K562 (cell line): ENCODE results near the gene ZMYND19. TPM values are rescaled to one million over a fixed set of nuclear protein-coding genes. Genes with fewer than 3 reads are reported as not detected.

Experiments used
- ATAC-seq: fragments of 200-7000 bp; cut with Tn5 transposase; 3 replicates; pipeline ENCODE4 v1.9.1; 2020; ENCODE audit warnings: moderate library complexity
- BruUV-seq: library from RNA; stranded (reverse); fragments of 400-500 nt; replicated peaks from 2 replicates; lab custom pipeline; 2021; lab: Mats Ljungman, UMichigan
- CTCF ChIA-PET: fragments of 300-600 bp; formaldehyde crosslinking; extraction: SDS; loops from one replicate; lab custom pipeline; 2021; ENCODE audit warnings: low intra/inter-chr PET ratio; lab: Yijun Ruan, JAX
- POLR2A ChIA-PET: fragments of 300-600, 350-650 bp; sonication (Branson Sonifier 250); formaldehyde crosslinking; extraction: SDS; loops from one replicate; lab custom pipeline; 2021; ENCODE audit warnings: antibody characterized with exemption, inconsistent platforms; lab: Yijun Ruan, JAX
- DNase-seq, 4 experiments: peaks; one replicate each; pipeline versions ENCODE4 v3.0.0 to v3.0.0-alpha.2; 2011 to 2018; ENCODE audit warnings: low spot score in 3 of 4, mixed read lengths in 3 of 4; ENCODE audit errors: extremely low read depth in 1 of 4
- FAIRE-seq: peaks from 2 replicates; lab custom pipeline; 2011; peaks lifted over from hg19 to GRCh38; lab: Jason Lieb, UNC
- H2AFZ ChIP-seq: 2 replicates; pipeline ENCODE4 v1.6.0; 2011; ENCODE audit warnings: low read depth, low read length, control low read depth, inconsistent platforms
- H3K27ac ChIP-seq: fragments of 200-600 bp; 3 replicates; pipeline ENCODE4 v1.8.0; 2011; ENCODE audit warnings: low read depth, mild to moderate bottlenecking, control low read depth, inconsistent platforms, low read length, moderate library complexity, mixed read lengths; ENCODE audit errors: extremely low read depth
- H3K27me3 ChIP-seq, 2 experiments: fragments of 300-600 bp in 1 of 2; 2 replicates in 1 of 2; 3 replicates in 1 of 2; pipeline versions ENCODE4 v1.6.0 to v1.8.0; 2011; ENCODE audit warnings: inconsistent platforms in 2 of 2, low read length in 2 of 2, mild to moderate bottlenecking in 1 of 2, mixed read lengths in 1 of 2, moderate library complexity in 1 of 2; ENCODE audit not compliant: control insufficient read depth in 2 of 2, insufficient read depth in 2 of 2
- H3K36me3 ChIP-seq: fragments of 300-600 bp; 3 replicates; pipeline ENCODE4 v1.8.0; 2011; ENCODE audit warnings: mild to moderate bottlenecking, low read length, inconsistent platforms; ENCODE audit not compliant: control insufficient read depth, insufficient read depth
- H3K4me1 ChIP-seq, 2 experiments: fragments of 200-600 bp in 1 of 2; replicated peaks in 1 of 2; 2 replicates in 1 of 2; 3 replicates in 1 of 2; pipeline versions ENCODE4 v1.5.1 to v1.8.0; 2011; ENCODE audit warnings: inconsistent platforms in 2 of 2, low read length in 2 of 2, mild to moderate bottlenecking in 1 of 2, mixed read lengths in 1 of 2, moderate library complexity in 1 of 2; ENCODE audit not compliant: control insufficient read depth in 2 of 2, insufficient read depth in 2 of 2
- H3K4me2 ChIP-seq: 2 replicates; pipeline ENCODE4 v1.6.1; 2011; ENCODE audit warnings: low read length, control low read depth, inconsistent platforms, mixed read lengths; ENCODE audit not compliant: insufficient read depth
- H3K4me3 ChIP-seq: fragments of 200-600 bp; sonication (generic), shearing (Covaris generic); 2 replicates; pipeline ENCODE4 v1.5.1; 2016; ENCODE audit warnings: control low read depth, inconsistent platforms
- H3K79me2 ChIP-seq: fragments of 200-600 bp; 3 replicates; pipeline ENCODE4 v1.8.0; 2011; ENCODE audit warnings: low read length, inconsistent platforms; ENCODE audit not compliant: control insufficient read depth, insufficient read depth
- H3K9ac ChIP-seq, 2 experiments: 2 replicates each; pipeline versions ENCODE4 v1.6.0 to v1.6.1; 2011; ENCODE audit warnings: low read depth in 2 of 2, low read length in 2 of 2, control low read depth in 1 of 2, inconsistent platforms in 1 of 2, mild to moderate bottlenecking in 1 of 2, mixed read lengths in 1 of 2; ENCODE audit not compliant: insufficient read depth in 1 of 2
- H3K9me1 ChIP-seq: one replicate; pipeline ENCODE4 v1.6.0; 2011; ENCODE audit warnings: inconsistent platforms, mild to moderate bottlenecking, low read length, moderate library complexity; ENCODE audit not compliant: control insufficient read depth, insufficient read depth
- H3K9me3 ChIP-seq: replicated peaks from 2 replicates; pipeline ENCODE4 v1.5.1; 2011; ENCODE audit warnings: low read depth, low read length, inconsistent platforms; ENCODE audit not compliant: control insufficient read depth, insufficient read depth
- H4K20me1 ChIP-seq: replicated peaks from 2 replicates; pipeline ENCODE4 v1.6.1; 2011; ENCODE audit warnings: low read length, inconsistent platforms, mixed read lengths; ENCODE audit not compliant: control insufficient read depth, insufficient read depth
- ETV6 ChIP-seq, 3 experiments: fragments of 150-350 bp in 1 of 3; sonication (generic) in 1 of 3; formaldehyde crosslinking in 1 of 3; IDR thresholded peaks; 2 replicates each; pipeline versions ENCODE4 v1.6.1 to v1.8.0; 2014 to 2022; ENCODE audit warnings: borderline replicate concordance in 2 of 3, low read depth in 2 of 3, antibody characterized with exemption in 1 of 3, low read length in 1 of 3, mild to moderate bottlenecking in 1 of 3, missing genetic modification reagents in 1 of 3
- HMGN3 ChIP-seq: IDR thresholded peaks from 2 replicates; pipeline ENCODE4 v1.6.1; 2011; ENCODE audit warnings: borderline replicate concordance, low read depth, mild to moderate bottlenecking, mixed read lengths, low read length; ENCODE audit not compliant: insufficient read length; ENCODE audit errors: extremely low read depth
- RBFOX2 ChIP-seq: fragments of 200-400 bp; formaldehyde crosslinking; IDR thresholded peaks from 2 replicates; pipeline ENCODE4 v1.6.1; 2017; ENCODE audit warnings: low read depth, mild to moderate bottlenecking, low read length, moderate library complexity
- RBM22 ChIP-seq: fragments of 200-400 bp; formaldehyde crosslinking; IDR thresholded peaks from 2 replicates; pipeline ENCODE4 v1.6.1; 2018; ENCODE audit warnings: low read length, low read depth; ENCODE audit not compliant: poor library complexity, severe bottlenecking
- THRAP3 ChIP-seq: fragments of 450-650 bp; IDR thresholded peaks from 2 replicates; pipeline ENCODE4 v1.6.1; 2016; ENCODE audit warnings: mild to moderate bottlenecking, inconsistent platforms, borderline replicate concordance
- ZNF174 ChIP-seq: fragments of 250-450 bp; sonication (Bioruptor Pico); IDR thresholded peaks from 2 replicates; pipeline ENCODE4 v1.4.0; 2020; ENCODE audit warnings: mild to moderate bottlenecking
- ZNF507 ChIP-seq: conservative IDR thresholded peaks from 2 replicates; pipeline ENCODE4 v1.6.1; 2017; ENCODE audit warnings: missing genetic modification characterization, missing compliant biosample characterization
- ZNF76 ChIP-seq: fragments of 250-450 bp; sonication (Bioruptor Pico); IDR thresholded peaks from 2 replicates; pipeline ENCODE4 v1.4.0; 2020; ENCODE audit warnings: mild to moderate bottlenecking, moderate library complexity, borderline replicate concordance
- WGBS: fragments of 100-300 bp; shearing (Covaris generic); methylation state at CpG from one replicate; pipeline ENCODE4 v1.1.6; 2016; ENCODE audit warnings: low coverage, mixed read lengths; ENCODE audit not compliant: insufficient coverage; ENCODE audit errors: missing lambda C conversion rate; 5-methylcytosine and 5-hydroxymethylcytosine counted together
- in situ Hi-C: fragments of 300-500 bp; cut with MboI; formaldehyde crosslinking; loops from 4 replicates; pipeline ENCODE4 v1.15.0; 2018; ENCODE audit warnings: inconsistent platforms, mixed read lengths
- intact Hi-C: fragments of 100-400 bp; cut with micrococcal nuclease; formaldehyde crosslinking; loops from 2 replicates; pipeline ENCODE4 v1.14.2; 2022
- polyA plus RNA-seq, 8 experiments: library from polyadenylated mRNA; depleted of rRNA in 4 of 8; stranded (reverse) in 5 of 8; unstranded in 3 of 8; fragments of >200 nt; fragmentation: Nextera tagmentation in 2 of 8; fragmentation: Illumina TruSeq in 1 of 8; extraction: Ambion mirVana in 2 of 8; extraction: Trizol in 1 of 8; gene quantifications; 2 replicates each; pipeline versions ENCODE4 v1.2.1 to v1.2.3, GENCODE V29; 2011 to 2014; ENCODE audit warnings: inconsistent platforms in 1 of 8, missing spikeins in 1 of 8
- total RNA-seq, 7 experiments: library from RNA; depleted of rRNA in 6 of 7; stranded (reverse); fragments of >200 nt in 6 of 7; fragmentation: Illumina TruSeq in 2 of 7; extraction: Trizol in 2 of 7; gene quantifications; 2 replicates each; pipeline versions ENCODE4 v1.2.1 to v1.2.3, GENCODE V29; 2011 to 2021; ENCODE audit warnings: low replicate concordance in 1 of 7
- TF ChIP-seq, protein P1 (sequence below): sonication (generic); formaldehyde crosslinking; IDR thresholded peaks from 2 replicates; pipeline ENCODE4 v1.8.1; 2023; ENCODE audit warnings: mild to moderate bottlenecking, missing genetic modification reagents
- TF ChIP-seq, protein P2 (sequence below): fragments of 150-350 bp; IDR thresholded peaks from 2 replicates; pipeline ENCODE4 v1.6.1; 2014; ENCODE audit warnings: low read depth, mild to moderate bottlenecking, low read length, borderline replicate concordance

Gene ZMYND19
- total and polyA plus RNA-seq, 9 of the 15 experiments (the other 6 are each of a cell fraction or from before 2014, with no cell fraction given) = 1.0 to 86.7 (median 44.0) TPM

DNA sequence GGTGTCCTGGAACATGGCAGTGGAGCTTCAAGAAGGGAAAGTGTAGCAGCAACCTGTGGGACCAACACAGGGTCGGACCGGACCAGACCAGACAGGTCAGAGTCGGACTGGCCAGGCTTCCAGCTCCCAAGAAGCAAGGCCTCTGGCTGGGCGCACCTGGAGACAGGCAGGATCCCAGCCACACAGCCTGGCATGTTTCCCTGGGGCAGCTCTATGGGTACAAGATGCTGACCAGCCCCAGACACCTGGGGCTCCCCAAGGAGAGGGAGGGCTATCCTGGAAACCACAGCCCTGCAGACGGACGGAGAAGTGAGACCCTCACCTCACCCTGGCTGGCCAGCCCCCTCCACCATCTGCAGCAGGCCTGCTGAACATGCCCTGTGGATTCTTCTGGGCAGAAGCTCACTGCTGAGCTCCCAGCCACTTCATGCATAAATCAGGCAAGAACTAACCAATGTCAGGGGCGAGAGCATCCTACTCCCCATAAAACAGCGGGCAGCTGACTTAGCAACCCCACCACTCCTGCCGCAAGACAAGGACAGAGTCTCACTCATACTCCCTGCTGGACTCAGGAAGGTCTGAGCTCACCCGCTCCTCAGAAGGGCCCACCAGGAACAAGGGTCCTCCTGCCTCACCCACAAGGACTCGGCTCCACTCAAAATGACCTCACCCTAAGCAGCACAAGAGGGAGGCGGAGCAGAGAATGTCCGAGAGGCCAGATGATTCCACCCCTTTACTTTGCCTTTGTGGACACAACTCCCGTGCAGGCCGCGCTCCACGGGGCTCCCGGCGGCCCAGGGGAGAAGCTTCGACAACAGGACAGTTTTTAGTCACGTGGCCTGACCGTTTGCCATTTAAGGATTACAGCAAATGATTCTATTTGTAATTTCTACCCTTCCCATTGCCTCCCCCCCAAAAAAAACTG lies 8.7 kb downstream of the ZMYND19 start:
- Histone ChIP-seq H3K4me3 (no peak overlapping the region), H3K27ac (no peak overlapping the region), H3K9me3 (no peaks in the 10 kb centered on the region), H3K27me3 (no peaks in the 10 kb centered on the region), H4K20me1 (peaks cover 4% of the 10 kb centered on the region; the same call in 1 of the 2 replicates), H3K9me1 (peaks cover 8% of the 10 kb centered on the region), H3K4me2 (no peak overlapping the region), H3K36me3 (peaks cover 75% of the 10 kb centered on the region; the same call in 2 of the 3 replicates), H3K9ac (peak overlapping the region in 1 of 2 experiments; percentile 80; a peak in 2 of 4 replicates), H3K4me1 (peaks cover 11 to 54% of the 10 kb centered on the region in 2 experiments), H3K79me2 (peaks cover 21% of the 10 kb centered on the region), H2AFZ (no peak overlapping the region)
- no TSS peak for BruUV-seq
- intact Hi-C loops = loop anchor here (10.0 kb wide), 1 partner anchor 93 kb away; no protein-coding TSS in a partner anchor
- POLR2A ChIA-PET = interaction anchor here (0.6 to 1.5 kb wide), 5 partner anchors 9 to 315 kb away, joined by 3 to 5 read pairs (median 4); partner anchors contain the start of gene ZMYND19
- no peak for ATAC-seq
- in situ Hi-C loops = no loop called here
- no peak for FAIRE-seq
- CTCF ChIA-PET = no interaction called here
- no peak for DNase-seq
- WGBS = 85% methylated on average over 20 of the region's 22 CpGs
- TF ChIP-seq ETV6 (IDR thresholded peaks at IDR 0.05; ENCODE audit: borderline replicate concordance in 1 of 2, low read depth in 2 of 2, low read length in 1 of 2) = no peak
- TF ChIP-seq ETV6 (CRISPR knock-in tag; IDR thresholded peaks at IDR 0.05; ENCODE audit: borderline replicate concordance) = no peak
- TF ChIP-seq ZNF507 (tag) = no peak
- TF ChIP-seq, protein P1, sequence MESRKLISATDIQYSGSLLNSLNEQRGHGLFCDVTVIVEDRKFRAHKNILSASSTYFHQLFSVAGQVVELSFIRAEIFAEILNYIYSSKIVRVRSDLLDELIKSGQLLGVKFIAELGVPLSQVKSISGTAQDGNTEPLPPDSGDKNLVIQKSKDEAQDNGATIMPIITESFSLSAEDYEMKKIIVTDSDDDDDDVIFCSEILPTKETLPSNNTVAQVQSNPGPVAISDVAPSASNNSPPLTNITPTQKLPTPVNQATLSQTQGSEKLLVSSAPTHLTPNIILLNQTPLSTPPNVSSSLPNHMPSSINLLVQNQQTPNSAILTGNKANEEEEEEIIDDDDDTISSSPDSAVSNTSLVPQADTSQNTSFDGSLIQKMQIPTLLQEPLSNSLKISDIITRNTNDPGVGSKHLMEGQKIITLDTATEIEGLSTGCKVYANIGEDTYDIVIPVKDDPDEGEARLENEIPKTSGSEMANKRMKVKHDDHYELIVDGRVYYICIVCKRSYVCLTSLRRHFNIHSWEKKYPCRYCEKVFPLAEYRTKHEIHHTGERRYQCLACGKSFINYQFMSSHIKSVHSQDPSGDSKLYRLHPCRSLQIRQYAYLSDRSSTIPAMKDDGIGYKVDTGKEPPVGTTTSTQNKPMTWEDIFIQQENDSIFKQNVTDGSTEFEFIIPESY = peak; percentile 66
- peak; percentile 11 for TF ChIP-seq RBM22
- TF ChIP-seq ZNF76 (CRISPR knock-in tag) = no peak
- TF ChIP-seq, protein P2, sequence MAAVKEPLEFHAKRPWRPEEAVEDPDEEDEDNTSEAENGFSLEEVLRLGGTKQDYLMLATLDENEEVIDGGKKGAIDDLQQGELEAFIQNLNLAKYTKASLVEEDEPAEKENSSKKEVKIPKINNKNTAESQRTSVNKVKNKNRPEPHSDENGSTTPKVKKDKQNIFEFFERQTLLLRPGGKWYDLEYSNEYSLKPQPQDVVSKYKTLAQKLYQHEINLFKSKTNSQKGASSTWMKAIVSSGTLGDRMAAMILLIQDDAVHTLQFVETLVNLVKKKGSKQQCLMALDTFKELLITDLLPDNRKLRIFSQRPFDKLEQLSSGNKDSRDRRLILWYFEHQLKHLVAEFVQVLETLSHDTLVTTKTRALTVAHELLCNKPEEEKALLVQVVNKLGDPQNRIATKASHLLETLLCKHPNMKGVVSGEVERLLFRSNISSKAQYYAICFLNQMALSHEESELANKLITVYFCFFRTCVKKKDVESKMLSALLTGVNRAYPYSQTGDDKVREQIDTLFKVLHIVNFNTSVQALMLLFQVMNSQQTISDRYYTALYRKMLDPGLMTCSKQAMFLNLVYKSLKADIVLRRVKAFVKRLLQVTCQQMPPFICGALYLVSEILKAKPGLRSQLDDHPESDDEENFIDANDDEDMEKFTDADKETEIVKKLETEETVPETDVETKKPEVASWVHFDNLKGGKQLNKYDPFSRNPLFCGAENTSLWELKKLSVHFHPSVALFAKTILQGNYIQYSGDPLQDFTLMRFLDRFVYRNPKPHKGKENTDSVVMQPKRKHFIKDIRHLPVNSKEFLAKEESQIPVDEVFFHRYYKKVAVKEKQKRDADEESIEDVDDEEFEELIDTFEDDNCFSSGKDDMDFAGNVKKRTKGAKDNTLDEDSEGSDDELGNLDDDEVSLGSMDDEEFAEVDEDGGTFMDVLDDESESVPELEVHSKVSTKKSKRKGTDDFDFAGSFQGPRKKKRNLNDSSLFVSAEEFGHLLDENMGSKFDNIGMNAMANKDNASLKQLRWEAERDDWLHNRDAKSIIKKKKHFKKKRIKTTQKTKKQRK = no peak
- 0 out of 2 replicates have a peak, but pooled peaks have one; percentile 24 for TF ChIP-seq THRAP3
- TF ChIP-seq HMGN3 = no peak
- peak; percentile 23; the same call in 1 of the 2 replicates for TF ChIP-seq RBFOX2
- TF ChIP-seq ZNF174 = no peak
- TF ChIP-seq, all 486 proteins: peak for 4
